ENCODE results near the gene BIRC5.
"Not testable (repeated sequence)": the region's sequence is repeated elsewhere in the genome, so short reads cannot be mapped to it uniquely, and the experiment has no call there.

The BIRC5 gene

GRCh38 chr17:78214016-78214705, at the start of gene BIRC5:
Gene BIRC5 (plus strand): TSS chr17:78214253. CDS start chr17:78214317, 64 bp downstream.
- DNase-seq (ENCODE audit: low read depth): peak; percentile 83

- no peak for DNase-seq (ENCODE audit: low read depth)
Observed at GRCh38 chr17:78164748-78165607, 49.1 kb upstream of the BIRC5 start.

- no peak for DNase-seq (ENCODE audit: low read depth)
Observed at GRCh38 chr17:78166416-78166815, 47.6 kb upstream of the BIRC5 start.

- DNase-seq (ENCODE audit: low read depth): peak; percentile 71
Observed at GRCh38 chr17:78168242-78168902, 45.7 kb upstream of the BIRC5 start, which contains the start of gene SYNGR2. Gene SYNGR2 (plus strand): TSS chr17:78168581. CDS start chr17:78168617, 36 bp downstream.

GRCh38 chr17:78168903-78169793, 44.9 kb upstream of the BIRC5 start:
- no peak for DNase-seq (ENCODE audit: low read depth)

- DNase-seq (ENCODE audit: low read depth): no peak
Observed at GRCh38 chr17:78170692-78171590, 43.1 kb upstream of the BIRC5 start.

GRCh38 chr17:78171591-78172248, 42.3 kb upstream of the BIRC5 start:
- DNase-seq (ENCODE audit: low read depth): not testable (repeated sequence)

GRCh38 chr17:78172249-78173051, 41.6 kb upstream of the BIRC5 start:
- DNase-seq (ENCODE audit: low read depth): no peak

- DNase-seq (ENCODE audit: low read depth): no peak
Observed at GRCh38 chr17:78173097-78173715, 40.8 kb upstream of the BIRC5 start.

- no peak for DNase-seq (ENCODE audit: low read depth)
Observed at GRCh38 chr17:78174346-78174869, 39.6 kb upstream of the BIRC5 start.

GRCh38 chr17:78174870-78175642, 39.0 kb upstream of the BIRC5 start:
- DNase-seq (ENCODE audit: low read depth): no peak

- no peak for DNase-seq (ENCODE audit: low read depth)
Observed at GRCh38 chr17:78175643-78175981, 38.4 kb upstream of the BIRC5 start.

GRCh38 chr17:78176548-78177025, 37.5 kb upstream of the BIRC5 start:
- peak; percentile 59 for DNase-seq (ENCODE audit: low read depth)

GRCh38 chr17:78179372-78179771, 34.7 kb upstream of the BIRC5 start:
- DNase-seq (ENCODE audit: low read depth): no peak

GRCh38 chr17:78180083-78180482, 34.0 kb upstream of the BIRC5 start:
- no peak for DNase-seq (ENCODE audit: low read depth)

- no peak for DNase-seq (ENCODE audit: low read depth)
Observed at GRCh38 chr17:78180508-78180907, 33.5 kb upstream of the BIRC5 start.

GRCh38 chr17:78182504-78182903, 31.5 kb upstream of the BIRC5 start:
- DNase-seq (ENCODE audit: low read depth): no peak

- no peak for DNase-seq (ENCODE audit: low read depth)
Observed at GRCh38 chr17:78183916-78184315, 30.1 kb upstream of the BIRC5 start.

All from stimulated activated CD8-positive, alpha-beta memory T cell treated with anti-CD3 and anti-CD28 coated beads, Interleukin-12 subunit alpha, Interleukin-12 subunit beta, amount 100 ng/mL, for 1 hour (primary cell).